Glutamatergic neuron (in vitro differentiated cells): ENCODE results near the gene MUC3A. TPM values are rescaled to one million over a fixed set of nuclear protein-coding genes. Genes with fewer than 3 reads are reported as not detected.
A peak's percentile ranks its signal among the peaks of the same experiment; 100 is the strongest.

Experiments used
- DNase-seq: peaks from one replicate; pipeline ENCODE4 v3.0.0; 2022
- H3K27ac Mint-ChIP-seq: one replicate; pipeline ENCODE4 v1.8.0; 2020; ENCODE audit warnings: mild to moderate bottlenecking, mixed read lengths, inconsistent platforms; ENCODE audit not compliant: unreplicated experiment
- H3K27me3 Mint-ChIP-seq: one replicate; pipeline ENCODE4 v1.8.0; 2020; ENCODE audit warnings: mild to moderate bottlenecking, moderate library complexity, mixed read lengths, inconsistent platforms; ENCODE audit not compliant: unreplicated experiment
- H3K36me3 Mint-ChIP-seq: one replicate; pipeline ENCODE4 v1.8.0; 2020; ENCODE audit warnings: mild to moderate bottlenecking, mixed read lengths, inconsistent platforms; ENCODE audit not compliant: unreplicated experiment
- H3K4me1 Mint-ChIP-seq: one replicate; pipeline ENCODE4 v1.8.0; 2020; ENCODE audit warnings: mild to moderate bottlenecking, low read depth, mixed read lengths, inconsistent platforms; ENCODE audit not compliant: unreplicated experiment
- H3K4me3 Mint-ChIP-seq: one replicate; pipeline ENCODE4 v1.8.0; 2020; ENCODE audit warnings: mild to moderate bottlenecking, mixed read lengths, inconsistent platforms; ENCODE audit not compliant: unreplicated experiment
- H3K9me3 Mint-ChIP-seq: one replicate; pipeline ENCODE4 v1.8.0; 2020; ENCODE audit warnings: mild to moderate bottlenecking, moderate library complexity, mixed read lengths, inconsistent platforms; ENCODE audit not compliant: unreplicated experiment
- total RNA-seq: library from RNA; stranded (reverse); fragmentation: NEBNext Ultra II Directional; extraction: Animal tissue kit (Norgen Biotek cat#: 25700); gene quantifications from one replicate; pipeline ENCODE4 v1.2.1, GENCODE V29; 2021; ENCODE audit not compliant: unreplicated experiment
- TF ChIP-seq, protein P1 (sequence below): fragments of 200-600 bp; sonication (generic); IDR thresholded peaks from one replicate; pipeline ENCODE4 v1.5.0; 2021; ENCODE audit not compliant: partially characterized antibody, unreplicated experiment

The MUC3A gene
- total RNA-seq, 1 donor from 2014 or later = 6.3 TPM

DNA sequence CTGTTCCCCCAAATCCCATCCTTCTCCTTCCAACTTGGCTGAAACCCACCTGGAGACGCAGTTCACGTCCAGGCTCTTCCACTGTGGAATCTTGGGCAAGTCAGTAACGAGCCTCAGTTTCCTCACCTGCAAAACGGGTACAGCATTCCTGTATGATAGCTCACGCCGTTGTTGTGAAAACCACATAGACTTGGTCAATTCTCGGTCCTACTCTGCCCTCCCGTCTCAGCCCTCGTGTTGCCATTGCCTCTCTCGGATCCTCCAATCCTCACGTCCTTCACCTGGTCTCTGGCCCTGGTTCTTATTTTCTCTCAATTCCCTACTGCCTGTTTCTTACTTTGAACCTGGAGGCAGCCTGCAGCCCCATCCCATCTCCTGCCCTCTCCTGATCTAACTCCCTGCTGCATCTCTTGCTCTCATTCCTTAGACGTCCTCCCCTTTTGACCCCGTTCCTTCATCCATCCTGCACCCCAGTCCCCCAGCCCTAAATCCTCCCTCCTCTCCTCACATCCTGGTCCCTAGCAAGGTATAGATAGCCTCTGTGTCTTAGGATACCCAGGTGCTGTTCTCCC lies 18.0 kb downstream of the MUC3A start:
- TF ChIP-seq, protein P1, sequence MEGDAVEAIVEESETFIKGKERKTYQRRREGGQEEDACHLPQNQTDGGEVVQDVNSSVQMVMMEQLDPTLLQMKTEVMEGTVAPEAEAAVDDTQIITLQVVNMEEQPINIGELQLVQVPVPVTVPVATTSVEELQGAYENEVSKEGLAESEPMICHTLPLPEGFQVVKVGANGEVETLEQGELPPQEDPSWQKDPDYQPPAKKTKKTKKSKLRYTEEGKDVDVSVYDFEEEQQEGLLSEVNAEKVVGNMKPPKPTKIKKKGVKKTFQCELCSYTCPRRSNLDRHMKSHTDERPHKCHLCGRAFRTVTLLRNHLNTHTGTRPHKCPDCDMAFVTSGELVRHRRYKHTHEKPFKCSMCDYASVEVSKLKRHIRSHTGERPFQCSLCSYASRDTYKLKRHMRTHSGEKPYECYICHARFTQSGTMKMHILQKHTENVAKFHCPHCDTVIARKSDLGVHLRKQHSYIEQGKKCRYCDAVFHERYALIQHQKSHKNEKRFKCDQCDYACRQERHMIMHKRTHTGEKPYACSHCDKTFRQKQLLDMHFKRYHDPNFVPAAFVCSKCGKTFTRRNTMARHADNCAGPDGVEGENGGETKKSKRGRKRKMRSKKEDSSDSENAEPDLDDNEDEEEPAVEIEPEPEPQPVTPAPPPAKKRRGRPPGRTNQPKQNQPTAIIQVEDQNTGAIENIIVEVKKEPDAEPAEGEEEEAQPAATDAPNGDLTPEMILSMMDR = no peak
- Mint-ChIP-seq H3K4me1 (peaks cover 16% of the 10 kb centered on the region), H3K27ac (no peak overlapping the region)

DNA sequence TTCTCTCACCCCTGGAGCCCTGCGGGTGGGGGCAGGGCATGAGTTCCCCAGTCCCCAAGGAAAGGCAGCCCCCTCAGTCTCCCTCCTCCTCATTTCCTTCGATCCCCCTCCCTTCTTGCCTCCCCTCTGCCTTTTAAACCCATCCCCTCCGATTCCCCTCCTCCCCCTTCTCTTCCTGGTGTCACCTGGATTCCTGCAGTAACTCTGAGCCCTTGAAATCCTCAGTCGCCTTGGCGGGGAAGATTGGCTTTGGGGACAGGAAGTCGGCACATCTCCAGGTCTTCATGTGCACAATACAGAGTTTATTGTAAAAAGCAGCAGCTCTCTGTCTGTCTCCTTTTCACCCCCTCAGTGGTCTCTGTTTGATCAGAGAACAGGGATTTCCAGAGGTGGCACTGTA lies 18.7 kb downstream of the MUC3A start:
- H3K9me3 Mint-ChIP-seq = peaks cover 9% of the 10 kb centered on the region
- no peak overlapping the region for H3K27ac Mint-ChIP-seq
- TF ChIP-seq, protein P1 = no peak
- DNase-seq = no peak
- peaks cover 12% of the 10 kb centered on the region for H3K4me1 Mint-ChIP-seq
- H3K4me3 Mint-ChIP-seq = no peak overlapping the region
- peaks cover 24% of the 10 kb centered on the region for H3K27me3 Mint-ChIP-seq
- no peaks in the 10 kb centered on the region for H3K36me3 Mint-ChIP-seq

More for the DNA sequence above, 18.0 kb downstream of the MUC3A start:
- Mint-ChIP-seq H3K36me3 (no peaks in the 10 kb centered on the region), H3K9me3 (peaks cover 9% of the 10 kb centered on the region), H3K4me3 (peak overlapping the region; percentile 53), H3K27me3 (peaks cover 26% of the 10 kb centered on the region)
- no peak for DNase-seq

DNA sequence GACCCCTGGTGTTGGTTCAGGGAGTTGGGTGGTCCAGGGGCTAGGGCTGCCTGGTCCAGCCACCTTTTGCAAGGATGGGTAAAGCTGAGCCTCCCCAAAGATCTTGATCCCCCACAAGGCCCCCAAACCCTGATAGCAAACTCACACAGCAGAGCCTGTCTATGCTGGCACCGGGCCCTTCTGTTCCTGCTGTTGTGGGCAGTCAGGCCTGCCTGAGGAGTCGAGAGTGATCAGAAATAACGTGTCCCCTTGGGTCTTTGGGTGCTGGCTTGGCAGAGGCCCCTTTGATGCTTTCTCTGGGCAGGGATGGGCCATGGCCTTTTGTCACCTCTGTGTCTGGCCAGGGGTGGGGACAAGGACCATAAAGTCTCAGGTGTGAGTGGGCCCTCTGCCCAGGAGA lies 19.3 kb downstream of the MUC3A start:
- H3K27ac Mint-ChIP-seq = no peak overlapping the region
- TF ChIP-seq, protein P1 = no peak
- peaks cover 23% of the 10 kb centered on the region for H3K27me3 Mint-ChIP-seq
- H3K4me3 Mint-ChIP-seq = no peak overlapping the region
- H3K36me3 Mint-ChIP-seq = no peaks in the 10 kb centered on the region
- peaks cover 12% of the 10 kb centered on the region for H3K4me1 Mint-ChIP-seq
- H3K9me3 Mint-ChIP-seq = peaks cover 9% of the 10 kb centered on the region
- no peak for DNase-seq

DNA sequence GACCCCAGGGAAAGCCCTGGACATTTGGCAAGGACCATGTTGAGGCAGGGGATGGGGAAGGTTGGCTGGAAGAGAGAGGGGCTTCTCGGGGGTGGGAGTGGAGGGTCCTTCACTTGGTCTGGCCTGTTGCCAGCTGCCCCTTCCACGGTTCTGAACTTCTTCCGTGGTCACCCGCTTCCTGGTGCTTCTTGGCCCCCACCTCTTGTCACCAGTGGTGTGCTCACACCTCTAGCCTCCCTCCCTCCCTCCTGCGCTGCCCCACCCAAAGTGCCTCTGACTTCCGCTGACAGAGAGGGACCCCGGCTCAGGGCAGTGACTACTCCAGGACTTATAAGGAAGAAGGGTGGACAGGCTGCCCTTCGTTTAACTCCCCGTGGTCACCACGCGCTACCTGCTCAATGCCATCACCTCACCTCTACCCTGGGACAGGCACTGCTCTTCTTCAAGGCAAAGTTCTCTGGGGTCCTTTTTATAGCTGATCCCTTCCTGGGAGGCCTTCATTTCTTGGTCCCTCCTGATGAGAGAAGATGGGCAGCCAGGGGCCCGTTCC lies 19.8 kb downstream of the MUC3A start, which contains the start of gene MUC12:
MUC12 (plus strand) TSS at position 500 of the 550 bp plus-strand sequence. CDS start 58 bp downstream, outside the sequence.
- H3K36me3 Mint-ChIP-seq = peaks cover 3% of the 10 kb centered on the region
- peaks cover 7% of the 10 kb centered on the region for H3K9me3 Mint-ChIP-seq
- H3K27me3 Mint-ChIP-seq = peaks cover 21% of the 10 kb centered on the region
- H3K4me3 Mint-ChIP-seq = no peak within 1 kb of the TSS
- no peak for DNase-seq
- no peak within 1 kb of the TSS for H3K27ac Mint-ChIP-seq
- H3K4me1 Mint-ChIP-seq = peaks cover 12% of the 10 kb centered on the region
- TF ChIP-seq, protein P1 = no peak

DNA sequence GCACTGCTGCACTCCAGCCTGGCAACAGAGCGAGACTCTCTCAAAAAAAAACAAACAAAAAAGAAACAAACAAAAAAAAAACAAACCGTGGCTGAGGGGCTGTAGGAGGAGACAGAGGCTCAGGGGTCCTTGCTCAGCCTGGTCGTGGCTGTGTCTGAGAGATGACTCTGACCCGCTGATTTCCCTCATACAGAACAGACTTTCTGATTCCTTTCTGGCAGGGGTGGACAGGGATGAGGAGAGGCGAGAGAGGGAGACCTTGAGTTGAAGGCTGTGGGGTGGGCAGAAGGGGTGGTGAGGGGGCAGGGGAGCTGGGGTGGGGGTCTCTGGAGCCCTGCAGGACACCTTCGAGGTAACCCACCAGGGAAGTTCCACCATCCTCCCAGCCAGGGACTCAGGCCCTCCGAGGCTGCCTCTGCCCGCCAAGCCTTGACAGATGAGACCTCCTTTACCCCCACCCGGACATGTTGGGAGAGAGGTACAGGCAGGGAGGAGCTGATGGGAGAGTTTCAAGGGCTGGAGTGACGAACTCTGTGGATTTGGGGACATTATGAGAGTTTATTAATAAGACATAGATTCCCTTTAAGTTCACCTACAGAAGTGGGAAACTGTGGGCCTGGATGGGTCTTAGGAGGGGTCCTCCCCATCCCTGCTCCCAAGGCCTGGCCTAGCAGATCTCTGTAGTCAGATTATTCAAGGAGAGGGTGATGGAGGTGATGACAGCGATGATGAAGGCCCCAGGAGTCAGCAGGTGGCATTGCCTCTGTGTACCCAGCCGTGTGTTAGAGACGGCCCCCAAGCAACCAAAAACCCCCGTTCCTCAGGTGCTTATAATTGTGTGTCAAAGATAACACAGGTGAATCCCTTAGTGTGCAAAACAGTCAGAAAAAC lies 22.0 kb downstream of the MUC3A start:
- DNase-seq = no peak

More for the DNA sequence above, 22.0 kb downstream of the MUC3A start:
- Mint-ChIP-seq H3K27me3 (peaks cover 17% of the 10 kb centered on the region), H3K36me3 (peaks cover 6% of the 10 kb centered on the region), H3K4me3 (no peak overlapping the region), H3K9me3 (peaks cover 4% of the 10 kb centered on the region), H3K27ac (no peak overlapping the region), H3K4me1 (peaks cover 11% of the 10 kb centered on the region)
- TF ChIP-seq, protein P1 = no peak
